ENCODE data around the gene DENND2D. TPM values are rescaled to one million over a fixed set of nuclear protein-coding genes. Genes with fewer than 3 reads are reported as not detected.

DENND2D gene, protein sequence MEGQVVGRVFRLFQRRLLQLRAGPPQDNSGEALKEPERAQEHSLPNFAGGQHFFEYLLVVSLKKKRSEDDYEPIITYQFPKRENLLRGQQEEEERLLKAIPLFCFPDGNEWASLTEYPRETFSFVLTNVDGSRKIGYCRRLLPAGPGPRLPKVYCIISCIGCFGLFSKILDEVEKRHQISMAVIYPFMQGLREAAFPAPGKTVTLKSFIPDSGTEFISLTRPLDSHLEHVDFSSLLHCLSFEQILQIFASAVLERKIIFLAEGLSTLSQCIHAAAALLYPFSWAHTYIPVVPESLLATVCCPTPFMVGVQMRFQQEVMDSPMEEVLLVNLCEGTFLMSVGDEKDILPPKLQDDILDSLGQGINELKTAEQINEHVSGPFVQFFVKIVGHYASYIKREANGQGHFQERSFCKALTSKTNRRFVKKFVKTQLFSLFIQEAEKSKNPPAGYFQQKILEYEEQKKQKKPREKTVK
- 1.2 TPM for total RNA-seq

DNA sequence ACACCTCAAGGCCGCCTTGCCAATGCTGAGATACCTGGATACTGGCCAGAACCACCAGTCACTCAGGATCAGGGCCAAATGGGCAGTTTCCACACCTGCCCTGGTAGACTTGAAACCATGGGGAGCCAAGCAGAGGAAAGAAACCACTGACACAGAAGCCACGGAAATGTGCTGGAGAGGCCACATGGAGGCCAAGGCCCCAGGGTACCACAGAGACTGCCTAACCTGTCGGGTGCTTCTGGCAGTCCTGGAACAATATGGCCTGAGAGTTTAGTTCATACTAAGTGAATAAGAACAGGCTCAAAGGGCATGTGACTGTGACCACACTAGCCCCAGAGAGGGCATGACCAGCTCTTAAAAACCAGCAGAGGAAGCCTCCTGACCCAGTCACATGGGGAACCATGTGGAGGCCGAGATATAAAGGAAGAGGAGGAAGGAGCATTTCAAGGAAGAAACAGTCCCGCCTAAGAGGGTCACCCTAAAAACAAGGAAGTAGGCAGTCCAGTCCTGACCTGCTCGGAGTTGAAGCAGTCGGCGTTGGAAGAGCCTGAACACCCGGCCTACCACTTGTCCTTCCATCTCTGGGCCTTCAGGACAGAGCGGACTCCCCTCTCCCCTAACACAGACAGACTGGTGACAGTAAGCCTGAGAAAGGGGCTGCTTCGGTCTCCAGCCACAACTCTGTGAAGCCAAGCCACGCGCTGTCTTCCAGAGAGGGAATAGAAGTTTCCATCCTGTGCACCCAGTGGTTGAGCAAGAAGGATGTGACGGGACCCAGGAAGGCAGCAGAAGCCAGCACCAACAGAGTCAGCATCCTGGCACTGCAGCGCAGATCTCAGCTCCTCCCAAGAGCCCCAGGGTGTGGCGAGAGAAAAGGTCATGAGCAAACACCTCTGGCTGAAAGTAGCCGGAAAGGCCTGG, at the start of gene DENND2D:
Gene DENND2D, minus strand, starts transcription at position 766 of the 921 bp plus-strand sequence. Its CDS starts 187 bp downstream, at position 579.
- DNase-seq (ENCODE audit: low spot score in 2 of 2) (no peak), FAIRE-seq (no peak)

DNA sequence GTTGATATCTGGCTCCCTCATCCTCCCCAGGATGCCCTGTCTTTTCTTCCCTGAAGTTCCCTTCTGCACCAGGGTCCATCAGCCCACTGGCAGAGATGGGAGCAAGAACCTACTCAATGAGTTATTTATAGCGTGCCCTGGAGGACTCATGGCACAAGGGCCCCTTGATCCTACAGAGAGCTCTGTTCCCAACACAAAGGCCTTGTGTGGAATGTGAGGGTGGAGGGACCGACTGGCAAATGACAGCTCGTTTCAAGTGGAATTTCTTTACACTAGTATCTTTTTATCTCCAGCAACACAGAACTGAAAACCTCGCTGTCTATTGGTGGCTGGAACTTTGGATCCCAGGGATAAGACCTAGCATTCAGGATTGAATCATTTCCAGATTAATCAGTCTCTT, 49.5 kb upstream of the DENND2D start:
- no peak for DNase-seq (ENCODE audit: low spot score in 2 of 2)
- FAIRE-seq = no peak

DNA sequence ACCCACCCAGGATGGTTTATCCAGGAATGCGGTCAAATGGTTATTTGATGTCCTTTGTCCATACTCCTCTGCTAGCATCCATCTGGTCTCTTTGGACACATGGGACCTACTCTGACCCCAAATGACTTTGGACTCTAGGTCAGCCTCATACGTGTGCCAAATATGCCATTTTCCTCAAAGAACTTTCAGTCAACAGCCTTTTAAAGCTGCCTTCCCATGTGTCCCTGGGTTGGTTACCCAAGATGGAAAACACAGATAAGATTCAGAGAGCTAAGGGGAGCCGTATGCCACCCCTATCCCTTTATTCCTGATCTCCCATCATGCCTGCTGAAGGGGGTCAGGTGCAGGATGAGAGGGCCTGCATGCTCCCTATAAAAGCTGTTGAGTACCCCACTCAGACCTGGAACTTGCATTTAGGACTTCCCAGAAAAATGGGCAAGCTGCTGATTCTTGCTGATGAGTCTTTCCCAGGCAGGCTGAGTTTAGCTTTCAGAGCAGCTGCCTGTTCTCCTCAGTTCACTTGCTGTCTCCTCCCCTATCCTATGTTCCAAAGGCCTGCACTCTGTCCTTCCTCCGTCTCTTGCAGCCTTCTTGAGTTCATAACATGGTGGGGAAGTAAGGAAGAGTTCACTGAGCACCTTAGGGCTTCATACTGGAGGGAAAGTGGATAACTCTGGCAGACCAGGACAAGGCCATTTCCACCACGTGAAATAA, 46.8 kb upstream of the DENND2D start:
- FAIRE-seq = no peak
- no peak for DNase-seq (ENCODE audit: low spot score in 2 of 2)

DNA sequence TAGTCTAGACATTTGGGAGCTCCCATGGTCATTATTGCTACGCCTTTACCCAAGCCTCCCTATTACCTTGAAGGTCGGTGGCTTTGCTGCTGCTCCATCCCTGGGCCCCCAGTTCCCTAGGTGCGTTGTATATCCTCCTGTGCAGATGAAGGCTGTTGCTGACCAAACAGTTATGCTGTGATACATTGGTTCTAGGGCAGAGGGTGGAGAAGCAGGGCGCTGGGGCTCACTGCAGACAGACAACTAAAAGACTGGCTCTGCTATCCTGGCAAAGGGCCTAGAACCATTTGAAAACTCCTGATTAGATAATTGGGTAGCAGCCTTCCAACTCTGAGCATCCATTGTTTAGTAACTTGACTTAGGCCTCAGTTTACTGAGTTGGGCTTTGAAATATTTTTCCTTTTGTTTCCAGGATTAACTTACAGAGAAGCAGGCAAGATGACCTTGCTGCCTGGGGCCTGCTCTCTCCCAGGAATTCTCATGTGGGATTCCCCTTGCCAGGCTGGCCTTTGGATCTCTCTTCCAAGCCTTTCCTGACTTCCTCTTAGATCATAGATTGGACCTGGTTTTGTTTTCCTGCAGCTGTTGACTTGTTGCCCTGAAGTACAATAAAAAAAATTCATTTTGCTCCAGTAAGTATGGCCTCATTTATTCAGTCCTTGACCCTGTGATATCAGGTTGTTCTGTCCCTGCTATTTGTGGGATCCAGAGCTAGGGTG, 42.5 kb upstream of the DENND2D start:
- FAIRE-seq (no peak), DNase-seq (ENCODE audit: low spot score in 2 of 2) (no peak)

DNA sequence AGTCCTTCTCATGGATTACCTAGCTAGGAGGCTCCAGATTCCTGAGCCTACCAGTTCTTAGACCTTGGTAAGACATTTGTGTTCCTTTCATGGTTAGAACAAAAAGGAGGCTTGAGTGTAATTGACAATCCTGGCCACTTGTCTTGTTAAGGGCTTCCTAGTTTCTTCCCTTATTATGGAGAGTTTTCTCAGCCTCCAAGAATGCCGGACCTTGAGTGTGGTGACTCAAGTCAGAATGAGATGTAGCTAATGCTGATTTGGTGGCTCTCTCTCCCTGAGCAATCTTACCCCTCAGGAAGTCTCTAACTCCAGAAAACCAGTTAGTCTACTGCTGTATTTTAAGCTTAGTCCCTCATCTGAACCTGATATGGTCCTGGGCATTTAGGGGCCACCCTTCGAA, 41.4 kb upstream of the DENND2D start:
- no peak for FAIRE-seq
- DNase-seq (ENCODE audit: low spot score in 2 of 2) = no peak

DNA sequence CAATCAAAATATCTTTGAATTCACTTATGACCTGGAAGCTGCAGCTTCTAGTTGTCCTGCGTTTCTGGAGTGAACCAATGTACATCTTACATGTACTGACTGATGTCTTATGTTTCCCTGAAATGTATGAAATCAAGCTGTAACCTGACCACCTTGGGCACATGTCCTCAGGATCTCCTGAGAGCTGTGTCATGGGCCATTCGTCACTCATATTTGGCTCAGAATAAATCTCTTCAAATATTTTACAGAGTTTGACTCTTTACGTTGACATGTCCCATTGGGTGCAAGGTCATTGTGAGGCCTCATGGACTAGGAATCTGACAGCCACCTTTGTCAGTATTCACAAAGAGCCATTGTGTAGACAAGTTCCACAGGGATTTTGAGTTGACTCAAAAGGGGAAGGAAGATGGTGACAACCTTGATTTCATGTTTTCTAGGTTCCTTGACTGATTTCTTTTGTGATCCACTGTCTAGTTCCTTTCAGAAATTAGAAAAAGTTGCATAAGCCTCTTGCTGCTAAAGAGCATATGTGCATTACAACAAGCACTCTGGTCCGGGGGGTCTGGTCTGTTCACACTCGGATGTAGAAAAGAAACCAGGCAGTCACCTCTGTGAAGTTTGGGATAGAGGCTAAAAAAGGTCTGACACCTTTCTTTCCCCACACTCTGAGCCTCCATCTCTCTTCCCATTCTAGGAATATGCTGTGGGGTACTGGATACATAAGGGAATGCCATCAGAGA, 37.8 kb upstream of the DENND2D start:
- FAIRE-seq (no peak), DNase-seq (ENCODE audit: low spot score in 2 of 2) (no peak)

DNA sequence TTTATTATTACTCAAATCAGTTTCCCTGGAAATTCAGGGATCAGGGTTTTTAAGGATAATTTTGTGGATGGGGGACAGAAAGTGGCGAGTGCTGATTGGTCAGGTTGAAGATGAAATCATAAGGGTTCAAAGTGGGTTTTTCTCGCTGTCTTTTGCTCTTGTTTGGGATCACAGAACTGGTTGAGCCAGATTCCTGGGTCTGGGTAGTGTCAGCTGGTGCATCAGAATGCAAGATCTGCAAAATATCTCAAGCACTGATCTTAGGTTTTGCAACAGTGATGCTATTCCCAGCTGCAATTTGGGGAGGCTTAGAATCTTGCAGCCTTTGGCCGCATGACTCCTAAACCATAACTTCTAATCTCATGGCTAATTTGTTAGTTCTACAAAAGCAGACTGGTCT, 36.4 kb upstream of the DENND2D start:
- FAIRE-seq = no peak
- DNase-seq (ENCODE audit: low spot score in 2 of 2) = no peak

DNA sequence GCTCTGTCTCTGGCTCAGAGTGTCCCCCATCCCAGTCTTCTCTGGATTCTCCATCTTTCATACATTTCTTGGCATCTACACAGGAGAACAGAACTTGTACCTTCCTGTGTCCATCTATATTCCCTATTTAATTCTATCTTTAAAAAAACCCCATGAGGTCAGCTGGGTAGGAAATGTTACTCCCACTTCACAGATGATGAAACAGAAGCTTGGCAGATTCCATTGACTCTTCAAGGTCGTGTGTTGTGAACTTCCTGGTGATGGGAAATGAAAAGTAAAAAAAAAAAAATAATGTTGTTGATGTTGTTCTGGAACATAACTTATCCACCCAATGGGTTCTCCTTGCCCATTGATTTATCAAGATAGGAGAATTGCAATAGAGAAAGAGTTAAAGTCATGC, 35.9 kb upstream of the DENND2D start:
- DNase-seq (ENCODE audit: low spot score in 2 of 2) = no peak
- no peak for FAIRE-seq

DNA sequence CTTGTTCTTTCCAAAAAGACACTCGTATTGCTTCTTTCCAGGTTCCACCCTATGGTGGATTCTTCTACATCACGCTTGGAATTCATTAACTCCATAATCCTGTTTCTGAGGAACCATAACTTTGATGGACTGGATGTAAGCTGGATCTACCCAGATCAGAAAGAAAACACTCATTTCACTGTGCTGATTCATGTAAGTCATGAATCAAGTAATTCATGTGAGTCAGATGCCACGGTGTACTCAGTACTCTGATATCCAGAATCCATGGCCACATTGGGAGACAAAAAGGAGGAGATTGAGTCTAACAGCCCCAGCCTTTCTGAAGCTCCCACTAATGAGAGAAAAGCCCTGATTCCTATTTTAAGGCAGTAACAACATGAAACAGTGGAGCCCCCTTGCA, 34.4 kb upstream of the DENND2D start:
- FAIRE-seq = no peak
- DNase-seq (ENCODE audit: low spot score in 2 of 2) = no peak

DNA sequence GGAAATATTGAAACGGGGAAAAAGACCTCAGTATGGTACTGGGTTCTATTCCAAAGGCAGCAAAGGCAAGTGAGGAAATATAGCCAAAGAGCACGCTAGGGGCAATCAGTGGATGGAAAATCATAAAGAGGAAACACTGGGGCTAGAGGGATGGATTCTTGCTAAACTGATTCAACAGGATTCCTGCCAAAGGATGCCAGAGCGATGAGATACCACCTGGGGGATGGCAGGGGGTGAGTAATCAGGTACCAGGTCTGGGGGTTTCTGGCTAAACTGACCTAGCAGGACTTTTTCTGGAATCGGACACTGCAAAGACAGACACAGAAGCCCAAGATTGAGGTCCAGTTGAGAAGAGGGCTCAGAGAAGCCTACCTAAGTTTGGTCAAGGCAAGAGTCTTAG, 33.8 kb upstream of the DENND2D start:
- FAIRE-seq (no peak), DNase-seq (ENCODE audit: low spot score in 2 of 2) (no peak)

DNA sequence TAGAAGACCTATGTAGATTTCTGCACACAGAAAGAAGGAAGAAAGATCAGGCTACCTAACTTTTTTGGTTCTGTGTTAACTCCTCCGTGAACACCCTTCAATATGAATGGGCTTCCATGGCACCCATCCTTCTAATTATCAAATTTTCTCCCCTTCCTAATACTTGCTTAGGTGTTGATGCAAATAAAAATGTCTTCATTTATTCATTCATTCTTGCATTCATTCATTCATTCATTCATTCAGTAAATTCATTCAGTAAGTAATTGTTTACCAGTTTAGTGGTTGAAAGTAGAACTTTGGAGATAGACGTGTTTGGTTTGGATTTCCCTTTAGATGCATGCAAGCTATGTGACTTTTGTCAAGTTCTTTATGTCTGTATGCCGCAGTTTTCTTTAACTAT, 31.7 kb upstream of the DENND2D start:
- FAIRE-seq (no peak), DNase-seq (ENCODE audit: low spot score in 2 of 2) (no peak)

DNA sequence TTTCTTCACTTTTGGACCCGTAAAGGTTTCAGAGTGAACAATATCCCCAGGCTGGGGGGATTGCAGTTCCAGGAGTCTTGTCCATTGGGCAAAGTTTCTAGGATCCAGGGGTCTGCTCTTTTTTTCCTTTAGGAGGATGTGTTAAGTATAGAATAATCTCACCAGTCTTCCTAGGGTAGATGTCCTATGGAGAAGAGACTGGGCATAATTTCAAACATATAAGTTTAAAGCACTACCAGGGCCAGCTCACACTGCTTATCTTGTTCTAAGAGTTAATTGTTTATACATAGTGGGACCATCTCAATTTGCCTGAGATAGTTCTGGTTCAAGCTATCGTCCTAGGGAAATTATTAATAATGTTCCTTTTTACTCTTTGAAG, 28.3 kb upstream of the DENND2D start:
- DNase-seq (ENCODE audit: low spot score in 2 of 2) = no peak
- FAIRE-seq = no peak

DNA sequence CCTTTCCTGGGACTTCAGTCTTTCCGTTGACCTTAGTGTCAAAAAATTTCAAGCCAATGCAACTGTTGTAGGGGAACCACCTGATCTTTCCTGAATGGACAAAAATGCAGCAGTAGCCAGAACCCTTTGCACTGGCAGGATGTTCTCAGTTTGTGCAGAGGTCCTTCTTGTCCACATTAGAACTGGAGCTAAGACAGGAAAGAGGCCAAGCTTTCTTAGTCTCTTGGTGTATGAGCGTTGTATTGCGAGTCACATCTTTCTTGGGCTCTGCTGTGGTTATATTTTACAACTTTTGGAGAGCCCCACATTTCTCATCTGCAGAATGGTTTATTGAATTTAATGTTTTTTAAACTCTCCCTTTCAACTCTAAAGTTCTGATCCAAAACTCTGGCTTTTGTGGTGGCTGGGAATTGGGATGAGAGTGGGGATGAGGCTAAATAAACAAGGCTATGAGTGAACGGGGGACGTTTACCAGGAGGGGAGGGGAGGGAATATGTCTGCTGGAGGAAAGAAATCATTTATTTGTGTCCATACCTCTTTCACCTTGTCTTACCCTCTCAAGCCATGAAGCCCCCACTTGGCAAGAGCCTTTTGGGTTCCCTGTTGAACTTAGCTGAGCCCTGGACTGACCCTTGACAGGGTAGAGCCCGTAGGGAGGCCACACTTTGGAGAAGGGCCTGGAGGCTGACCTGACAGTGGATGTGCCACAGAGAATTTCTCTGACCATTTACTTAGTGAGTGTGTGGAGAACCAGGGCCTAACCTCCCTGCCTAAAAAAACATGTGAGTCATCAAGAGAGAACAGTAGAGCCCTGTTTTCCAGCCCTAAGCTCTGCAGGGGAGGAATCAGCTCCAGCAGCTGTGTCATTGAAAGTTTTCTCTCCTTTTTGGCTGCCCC, 27.7 kb upstream of the DENND2D start:
- FAIRE-seq (no peak), DNase-seq (ENCODE audit: low spot score in 2 of 2) (peak; percentile 42 to 61)

DNA sequence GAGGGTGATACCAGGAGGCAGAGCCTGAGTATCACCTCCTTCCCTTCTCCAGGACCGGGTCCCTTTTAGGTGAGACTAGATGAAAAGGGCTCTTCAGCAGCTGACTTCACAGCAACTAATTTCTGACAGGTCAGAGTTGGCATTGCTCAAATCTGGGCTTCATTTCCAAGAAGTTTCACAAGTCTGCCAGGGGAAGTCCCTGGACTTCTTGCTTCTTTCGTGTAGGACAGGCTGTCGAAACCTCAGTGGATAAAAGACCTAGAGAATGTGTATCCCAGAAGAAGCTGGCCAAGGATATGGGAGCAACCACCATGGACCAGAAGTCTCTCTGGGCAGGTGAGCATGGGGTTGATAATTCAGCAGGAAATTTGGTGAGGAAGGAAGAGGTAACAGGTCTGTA, 27.0 kb upstream of the DENND2D start, which contains the start of gene CHI3L2:
Gene CHI3L2, plus strand, starts transcription at position 280 of the 400 bp plus-strand sequence. Its CDS starts 17 bp downstream, at position 297.
- DNase-seq (ENCODE audit: low spot score in 2 of 2) (no peak), FAIRE-seq (no peak)

DNA sequence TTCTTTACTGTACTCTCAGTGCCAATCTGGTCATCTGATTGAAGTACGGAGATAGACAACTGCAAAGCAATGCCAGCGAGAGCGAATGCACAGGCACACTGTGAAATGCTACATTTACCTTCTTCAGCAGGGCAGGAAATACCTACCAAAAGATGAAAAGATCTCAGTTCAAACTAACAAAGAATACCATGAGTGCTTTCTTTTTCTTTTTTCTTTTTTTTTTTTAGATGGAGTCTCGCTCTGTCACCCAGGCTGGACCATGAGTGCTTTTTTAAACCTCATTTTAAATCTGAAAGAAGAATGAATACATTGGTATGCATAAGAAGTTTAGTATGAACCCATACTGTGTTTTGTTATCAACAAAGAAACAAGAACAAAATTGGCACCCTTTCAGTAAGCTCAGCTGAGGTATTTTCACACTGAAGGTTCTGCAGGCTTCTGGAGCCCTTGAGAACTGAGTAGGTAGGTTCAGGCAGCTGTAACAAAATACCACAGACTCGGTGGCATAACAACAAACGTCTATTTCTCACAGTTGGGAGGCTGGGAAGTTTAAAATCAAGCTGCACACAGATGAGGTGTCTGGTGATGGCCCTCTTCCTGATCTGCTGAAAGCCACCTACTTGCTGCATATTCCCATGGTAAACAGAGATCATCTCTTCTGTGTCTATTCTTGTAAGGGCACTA, 25.4 kb upstream of the DENND2D start:
- DNase-seq (ENCODE audit: low spot score in 2 of 2) (no peak), FAIRE-seq (no peak)

DNA sequence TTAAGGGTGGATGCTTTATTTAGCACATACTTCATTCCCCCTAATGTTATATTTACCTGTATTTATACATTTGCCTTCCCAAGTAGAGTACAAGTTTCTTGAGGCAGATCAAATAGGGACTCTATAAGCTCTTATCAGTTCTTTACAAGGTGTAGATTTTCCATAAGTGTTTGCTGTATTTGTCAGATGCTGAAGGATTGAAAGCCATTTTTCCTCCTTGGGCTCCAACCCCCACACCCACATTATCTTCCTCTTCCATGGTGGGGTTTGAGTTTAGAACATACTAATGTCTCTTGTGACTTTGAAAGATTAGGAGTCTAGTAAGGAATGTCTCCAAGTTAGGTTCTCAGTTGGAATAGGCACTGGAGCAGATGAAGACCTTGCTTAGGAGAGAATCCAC, 24.6 kb upstream of the DENND2D start:
- FAIRE-seq (no peak), DNase-seq (ENCODE audit: low spot score in 2 of 2) (no peak)

DNA sequence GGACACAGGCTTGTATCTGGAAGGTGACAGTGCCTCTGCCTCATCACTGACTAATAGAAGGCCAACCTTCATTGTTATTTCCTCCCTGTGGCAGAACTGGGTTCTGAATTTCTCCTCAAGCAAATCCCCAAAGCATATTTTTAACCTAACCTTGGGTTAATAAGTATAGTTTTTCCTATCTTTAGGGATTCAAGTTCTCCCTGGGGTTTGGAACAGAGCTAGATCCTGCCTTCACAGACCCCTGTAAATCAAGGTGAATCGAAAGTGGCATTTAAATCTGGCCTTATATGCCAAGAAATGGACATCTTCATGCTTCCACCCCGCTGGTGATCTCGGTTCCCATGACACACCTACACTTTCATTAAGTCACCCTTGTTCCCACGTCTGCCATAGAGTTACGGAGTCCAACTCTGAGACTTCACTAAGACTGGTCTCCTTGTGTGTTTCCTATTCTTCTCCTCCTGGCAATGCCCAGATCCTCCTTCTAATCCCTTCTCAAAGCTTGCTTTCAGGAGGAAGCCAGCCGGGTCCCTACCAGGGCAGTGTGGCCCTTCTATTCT, 22.8 kb upstream of the DENND2D start:
- DNase-seq (ENCODE audit: low spot score in 2 of 2) (no peak), FAIRE-seq (no peak)

Measured in frontal cortex (tissue), 4 donors.